PC-3 (cell line): ENCODE results near the gene UBE2Q1. TPM values are rescaled to one million over a fixed set of nuclear protein-coding genes. Genes with fewer than 3 reads are reported as not detected.

ENCODE experiments used
- ATAC-seq: fragments of 200-7000 bp; cut with Tn5 transposase; 2 replicates; pipeline ENCODE4 v1.9.1; 2020; ENCODE audit warnings: mild to moderate bottlenecking, moderate library complexity
- BruUV-seq: library from RNA; stranded (reverse); fragments of 400-500 nt; replicated peaks from 2 replicates; lab custom pipeline; 2021; lab: Mats Ljungman, UMichigan
- CTCF ChIA-PET: fragments of 300-600 bp; sonication (Branson Sonifier 250); formaldehyde crosslinking; loops from one replicate; lab custom pipeline; 2022; ENCODE audit warnings: antibody characterized with exemption; lab: Charles Lee
- POLR2A ChIA-PET: fragments of 300-600 bp; sonication (Branson Sonifier 250); formaldehyde crosslinking; loops from one replicate; lab custom pipeline; 2022; ENCODE audit warnings: antibody characterized with exemption; ENCODE audit not compliant: unreplicated experiment; lab: Charles Lee
- DNase-seq: peaks from one replicate; pipeline ENCODE4 v3.0.0-alpha.2; 2015
- H2AFZ ChIP-seq: fragments of 300-600 bp; sonication (generic); 2 replicates; pipeline ENCODE4 v1.6.0; 2016; ENCODE audit warnings: antibody characterized with exemption, low read length
- H3F3A ChIP-seq: fragments of 300-600 bp; sonication (generic); one replicate; pipeline ENCODE4 v1.6.0; 2017; ENCODE audit warnings: antibody characterized with exemption, low read length, control low read depth, mild to moderate bottlenecking; ENCODE audit not compliant: unreplicated experiment
- H3K27ac ChIP-seq: fragments of 300-600 bp; sonication (generic); 2 replicates; pipeline ENCODE4 v1.5.1; 2016; ENCODE audit warnings: mild to moderate bottlenecking, low read length
- H3K27me3 ChIP-seq: fragments of 300-600 bp; sonication (generic); 2 replicates; pipeline ENCODE4 v1.6.1; 2016; ENCODE audit warnings: low read length, mixed read lengths
- H3K36me3 ChIP-seq: fragments of 300-600 bp; sonication (generic); 2 replicates; pipeline ENCODE4 v1.6.1; 2016; ENCODE audit warnings: low read depth, mixed run types, low read length, mixed read lengths
- H3K4me1 ChIP-seq: fragments of 300-600 bp; sonication (generic); 2 replicates; pipeline ENCODE4 v1.5.1; 2016; ENCODE audit warnings: low read length; ENCODE audit not compliant: insufficient read depth
- H3K4me2 ChIP-seq: fragments of 300-600 bp; sonication (generic); 2 replicates; pipeline ENCODE4 v1.6.0; 2016; ENCODE audit warnings: low read length
- H3K4me3 ChIP-seq: fragments of 300-600 bp; sonication (generic); 2 replicates; pipeline ENCODE4 v1.5.1; 2016; ENCODE audit warnings: mild to moderate bottlenecking, low read length, mixed read lengths
- H3K79me2 ChIP-seq: fragments of 300-600 bp; sonication (generic); 2 replicates; pipeline ENCODE4 v1.6.1; 2017; ENCODE audit warnings: low read length, mixed read lengths
- H3K9ac ChIP-seq: fragments of 300-600 bp; sonication (generic); 2 replicates; pipeline ENCODE4 v1.6.0; 2016; ENCODE audit warnings: mild to moderate bottlenecking, low read length
- H3K9me2 ChIP-seq: fragments of 300-600 bp; sonication (generic); replicated peaks from 2 replicates; pipeline ENCODE4 v1.6.1; 2016; ENCODE audit warnings: mixed run types, low read length, mixed read lengths
- H3K9me3 ChIP-seq: fragments of 300-600 bp; sonication (generic); 2 replicates; pipeline ENCODE4 v1.6.1; 2016; ENCODE audit warnings: low read length, mixed read lengths
- H4K20me1 ChIP-seq: fragments of 300-600 bp; sonication (generic); 2 replicates; pipeline ENCODE4 v1.6.1; 2016; ENCODE audit warnings: low read length, mixed read lengths
- EZH2 ChIP-seq: fragments of 300-600 bp; sonication (generic); IDR thresholded peaks from one replicate; pipeline ENCODE4 v1.6.1; 2017; ENCODE audit warnings: antibody characterized with exemption, mild to moderate bottlenecking, low read length; ENCODE audit not compliant: unreplicated experiment
- EZH2phosphoT487 ChIP-seq: fragments of 300-600 bp; sonication (generic); IDR thresholded peaks from 2 replicates; pipeline ENCODE4 v1.6.1; 2018; ENCODE audit warnings: mild to moderate bottlenecking, antibody characterized with exemption, low read length, borderline replicate concordance
- intact Hi-C: fragments of 100-400 bp; cut with micrococcal nuclease; formaldehyde crosslinking; loops from 2 replicates; pipeline ENCODE4 v1.9.0; 2023
- total RNA-seq: library from RNA; depleted of rRNA; stranded (reverse); fragments of >200 nt; gene quantifications from 2 replicates; pipeline ENCODE4 v1.2.3, GENCODE V29; 2014
- TF ChIP-seq, protein P1 (sequence below): fragments of 300-600 bp; sonication (generic); conservative IDR thresholded peaks from 2 replicates; pipeline ENCODE4 v1.5.1; 2017; ENCODE audit warnings: antibody characterized with exemption, low read depth, mild to moderate bottlenecking, low read length

Gene UBE2Q1
- total RNA-seq, 1 experiment from 2014 or later = 40.0 TPM

DNA sequence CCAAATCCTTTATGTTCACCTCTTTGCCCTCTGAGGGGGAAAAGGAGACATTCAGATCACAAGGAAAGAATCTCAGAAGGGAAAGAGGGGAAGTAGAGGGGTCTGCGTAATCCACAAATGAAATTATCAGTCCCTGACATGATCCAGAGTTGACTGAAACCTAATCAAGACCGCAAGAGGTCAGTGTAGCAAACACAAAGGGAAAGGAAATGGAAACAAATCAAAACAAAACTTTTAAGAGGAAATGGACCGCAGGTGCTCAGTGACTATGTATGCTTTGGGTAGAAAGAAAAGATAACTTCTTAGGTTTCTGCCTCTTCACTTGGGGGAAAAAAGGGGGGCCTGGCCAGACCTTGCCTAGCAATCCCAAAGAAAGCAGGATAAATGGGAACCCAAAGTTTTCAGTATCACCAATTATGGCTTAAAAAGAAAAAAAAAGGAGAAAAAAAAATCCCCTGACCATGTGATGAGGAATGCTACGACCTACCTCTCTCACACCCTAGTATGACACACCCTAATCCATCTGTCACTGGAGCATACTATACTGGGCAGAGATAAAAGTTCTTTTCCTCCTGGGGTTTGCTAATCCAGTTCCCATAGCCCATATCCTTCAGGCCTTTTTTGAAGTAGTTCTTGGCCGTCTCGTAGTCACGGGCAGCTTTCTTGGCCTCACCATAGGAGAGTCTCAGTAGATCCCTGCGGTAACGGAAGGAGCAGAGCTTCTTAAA lies 26.0 kb upstream of the UBE2Q1 start:
- BruUV-seq = no TSS peak
- POLR2A ChIA-PET = no interaction called here
- Histone ChIP-seq H4K20me1 (no peaks in the 10 kb centered on the region), H3K9ac (no peak overlapping the region), H3K27me3 (no peaks in the 10 kb centered on the region), H3K9me2 (no peaks in the 10 kb centered on the region), H3K9me3 (no peaks in the 10 kb centered on the region), H3K36me3 (peaks cover 88% of the 10 kb centered on the region), H3K4me3 (no peak overlapping the region), H3F3A (no peaks in the 10 kb centered on the region), H2AFZ (no peak overlapping the region), H3K79me2 (no peaks in the 10 kb centered on the region), H3K27ac (no peak overlapping the region), H3K4me2 (no peak overlapping the region), H3K4me1 (no peaks in the 10 kb centered on the region)
- CTCF ChIA-PET = interaction anchor here (0.6 kb wide), 1 partner anchor 104 kb away, joined by 3 read pairs; no protein-coding TSS in a partner anchor
- no peak for DNase-seq
- TF ChIP-seq EZH2 (no peak), EZH2phosphoT487 (no peak)
- TF ChIP-seq, protein P1, sequence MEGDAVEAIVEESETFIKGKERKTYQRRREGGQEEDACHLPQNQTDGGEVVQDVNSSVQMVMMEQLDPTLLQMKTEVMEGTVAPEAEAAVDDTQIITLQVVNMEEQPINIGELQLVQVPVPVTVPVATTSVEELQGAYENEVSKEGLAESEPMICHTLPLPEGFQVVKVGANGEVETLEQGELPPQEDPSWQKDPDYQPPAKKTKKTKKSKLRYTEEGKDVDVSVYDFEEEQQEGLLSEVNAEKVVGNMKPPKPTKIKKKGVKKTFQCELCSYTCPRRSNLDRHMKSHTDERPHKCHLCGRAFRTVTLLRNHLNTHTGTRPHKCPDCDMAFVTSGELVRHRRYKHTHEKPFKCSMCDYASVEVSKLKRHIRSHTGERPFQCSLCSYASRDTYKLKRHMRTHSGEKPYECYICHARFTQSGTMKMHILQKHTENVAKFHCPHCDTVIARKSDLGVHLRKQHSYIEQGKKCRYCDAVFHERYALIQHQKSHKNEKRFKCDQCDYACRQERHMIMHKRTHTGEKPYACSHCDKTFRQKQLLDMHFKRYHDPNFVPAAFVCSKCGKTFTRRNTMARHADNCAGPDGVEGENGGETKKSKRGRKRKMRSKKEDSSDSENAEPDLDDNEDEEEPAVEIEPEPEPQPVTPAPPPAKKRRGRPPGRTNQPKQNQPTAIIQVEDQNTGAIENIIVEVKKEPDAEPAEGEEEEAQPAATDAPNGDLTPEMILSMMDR = no peak
- ATAC-seq = no peak
- intact Hi-C loops = no loop called here

DNA sequence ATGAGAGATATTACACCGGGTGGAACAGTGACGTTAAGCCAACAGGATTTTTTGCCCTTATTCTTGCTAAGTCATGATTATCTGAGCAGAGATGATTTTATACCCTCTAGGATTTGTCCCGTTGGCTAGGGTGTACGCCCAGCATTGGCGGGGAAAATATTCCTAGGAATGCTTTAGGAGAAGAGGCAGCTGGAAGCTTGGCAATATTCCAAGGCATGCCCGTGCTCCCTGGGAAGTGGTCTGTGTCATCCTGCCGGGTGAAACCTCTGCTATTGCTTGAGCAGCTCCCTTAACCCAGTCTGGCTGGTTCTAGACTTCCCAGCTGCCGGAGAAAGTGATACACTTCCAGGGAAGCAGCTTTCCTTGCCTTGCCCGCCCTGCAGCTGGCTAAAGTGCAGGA lies 25.3 kb upstream of the UBE2Q1 start:
- no peaks in the 10 kb centered on the region for H4K20me1 ChIP-seq
- TF ChIP-seq EZH2 = no peak
- TF ChIP-seq EZH2phosphoT487 = no peak
- TF ChIP-seq, protein P1 = no peak
- no peak overlapping the region for H3K4me3 ChIP-seq
- no peaks in the 10 kb centered on the region for H3K27me3 ChIP-seq
- CTCF ChIA-PET = interaction anchor here (0.6 kb wide), 1 partner anchor 104 kb away, joined by 3 read pairs; no protein-coding TSS in a partner anchor
- H3K9me2 ChIP-seq = no peaks in the 10 kb centered on the region
- no peaks in the 10 kb centered on the region for H3K9me3 ChIP-seq
- no TSS peak for BruUV-seq
- H3K36me3 ChIP-seq = peaks cover 84% of the 10 kb centered on the region
- intact Hi-C loops = no loop called here
- no peak overlapping the region for H3K9ac ChIP-seq
- no peaks in the 10 kb centered on the region for H3F3A ChIP-seq
- H3K79me2 ChIP-seq = no peaks in the 10 kb centered on the region
- H3K27ac ChIP-seq = no peak overlapping the region
- POLR2A ChIA-PET = no interaction called here
- no peak overlapping the region for H2AFZ ChIP-seq
- H3K4me2 ChIP-seq = no peak overlapping the region
- no peak for ATAC-seq
- no peak for DNase-seq
- H3K4me1 ChIP-seq = no peaks in the 10 kb centered on the region

DNA sequence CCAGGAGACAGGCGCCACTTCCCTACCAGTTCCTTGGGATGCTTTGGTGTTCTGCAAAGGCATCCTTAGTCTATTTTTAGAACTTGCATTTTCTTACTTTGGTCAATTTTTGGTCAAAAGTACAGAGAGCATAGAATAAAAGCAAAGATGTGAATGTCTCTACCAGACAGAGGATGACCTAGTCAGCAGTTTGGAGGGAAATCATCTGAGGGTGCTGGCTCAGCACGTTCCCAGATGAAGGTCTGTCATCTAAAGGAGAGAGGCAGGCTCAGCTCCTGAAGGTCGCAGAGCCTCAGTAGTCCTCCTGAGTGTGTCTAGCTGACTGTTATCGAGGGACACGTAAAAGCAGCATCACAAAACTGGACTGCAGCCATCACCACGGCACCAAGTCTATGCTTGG lies 24.4 kb upstream of the UBE2Q1 start:
- no peaks in the 10 kb centered on the region for H4K20me1 ChIP-seq
- no peak overlapping the region for H3K4me2 ChIP-seq
- no peaks in the 10 kb centered on the region for H3K27me3 ChIP-seq
- no peak overlapping the region for H3K27ac ChIP-seq
- H3K4me3 ChIP-seq = no peak overlapping the region
- no peak for TF ChIP-seq EZH2phosphoT487
- intact Hi-C loops = no loop called here
- peaks cover 80% of the 10 kb centered on the region for H3K36me3 ChIP-seq
- H2AFZ ChIP-seq = no peak overlapping the region
- H3F3A ChIP-seq = no peaks in the 10 kb centered on the region
- no peaks in the 10 kb centered on the region for H3K9me2 ChIP-seq
- no peak overlapping the region for H3K9ac ChIP-seq
- CTCF ChIA-PET = no interaction called here
- no peaks in the 10 kb centered on the region for H3K79me2 ChIP-seq
- H3K4me1 ChIP-seq = no peaks in the 10 kb centered on the region
- DNase-seq = no peak
- POLR2A ChIA-PET = no interaction called here
- BruUV-seq = no TSS peak
- no peak for ATAC-seq
- H3K9me3 ChIP-seq = no peaks in the 10 kb centered on the region
